Neural cell (in vitro differentiated cells): ENCODE measurements around the gene CENPP. TPM values are rescaled to one million over a fixed set of nuclear protein-coding genes. Genes with fewer than 3 reads are reported as not detected.

Experiments used
- H2AFZ ChIP-seq: fragments of 200-600, 300-800 bp; sonication (generic), shearing (Covaris generic); 2 replicates; pipeline ENCODE4 v1.6.0; 2014; ENCODE audit warnings: low read depth, mild to moderate bottlenecking, antibody characterized with exemption, low read length, moderate library complexity
- H3F3A ChIP-seq: fragments of 200-600 bp; shearing (Covaris generic); 2 replicates; pipeline ENCODE4 v1.6.1; 2016; ENCODE audit warnings: mild to moderate bottlenecking, moderate library complexity, mixed read lengths, antibody characterized with exemption, low read length; ENCODE audit not compliant: insufficient read depth, poor library complexity, severe bottlenecking
- H3K27ac ChIP-seq: fragments of 200-600, 300-800 bp; sonication (generic), shearing (Covaris generic); 2 replicates; pipeline ENCODE4 v1.5.1; 2014; ENCODE audit warnings: mild to moderate bottlenecking, low read length, moderate library complexity
- H3K27me3 ChIP-seq: fragments of 300-800, 200-600 bp; sonication (generic), shearing (Covaris generic); 2 replicates; pipeline ENCODE4 v1.6.0; 2014; ENCODE audit warnings: mild to moderate bottlenecking, low read depth, low read length, moderate library complexity; ENCODE audit not compliant: insufficient read depth
- H3K36me3 ChIP-seq: fragments of 300-800, 200-600 bp; sonication (generic), shearing (Covaris generic); 2 replicates; pipeline ENCODE4 v1.5.1; 2014; ENCODE audit warnings: mild to moderate bottlenecking, antibody characterized with exemption, low read length, moderate library complexity; ENCODE audit not compliant: insufficient read depth
- H3K4me2 ChIP-seq: fragments of 300-800, 200-600 bp; sonication (generic), shearing (Covaris generic); 2 replicates; pipeline ENCODE4 v1.6.0; 2014; ENCODE audit warnings: mild to moderate bottlenecking, low read length
- H3K4me3 ChIP-seq: fragments of 300-800, 200-600 bp; sonication (generic), shearing (Covaris generic); 2 replicates; pipeline ENCODE4 v1.5.1; 2014; ENCODE audit warnings: mild to moderate bottlenecking, low read length, moderate library complexity
- H3K79me2 ChIP-seq: fragments of 200-600 bp; shearing (Covaris generic); replicated peaks from 2 replicates; pipeline ENCODE4 v1.6.0; 2014; ENCODE audit warnings: mild to moderate bottlenecking, low read length, moderate library complexity; ENCODE audit not compliant: insufficient read depth
- H3K9ac ChIP-seq: fragments of 300-800, 200-600 bp; sonication (generic), shearing (Covaris generic); 2 replicates; pipeline ENCODE4 v1.6.1; 2016; ENCODE audit warnings: mild to moderate bottlenecking, low read length, mixed read lengths
- H3K9me2 ChIP-seq: fragments of 200-600 bp; shearing (Covaris generic); 2 replicates; pipeline ENCODE4 v1.6.1; 2016; ENCODE audit warnings: mild to moderate bottlenecking, low read length, mixed read lengths; ENCODE audit not compliant: insufficient read depth
- H3K9me3 ChIP-seq: fragments of 200-600, 300-800 bp; sonication (generic), shearing (Covaris generic); 2 replicates; pipeline ENCODE4 v1.6.1; 2016; ENCODE audit warnings: mild to moderate bottlenecking, mixed run types, low read length, moderate library complexity, mixed read lengths
- H4K20me1 ChIP-seq: fragments of 200-600 bp; shearing (Covaris generic); 2 replicates; pipeline ENCODE4 v1.6.1; 2016; ENCODE audit warnings: mild to moderate bottlenecking, mixed run types; ENCODE audit not compliant: insufficient read depth
- CTCF ChIP-seq: fragments of 450-650 bp; IDR thresholded peaks from 2 replicates; pipeline ENCODE4 v1.5.1; 2014; ENCODE audit warnings: antibody characterized with exemption, mild to moderate bottlenecking, moderate library complexity; ENCODE audit not compliant: poor library complexity, severe bottlenecking
- EP300 ChIP-seq: fragments of 450-650 bp; conservative IDR thresholded peaks from 2 replicates; pipeline ENCODE4 v1.6.1; 2014; ENCODE audit warnings: antibody characterized with exemption, mild to moderate bottlenecking, moderate library complexity; ENCODE audit not compliant: poor library complexity, severe bottlenecking
- EZH2 ChIP-seq: fragments of 200-600, 300-800 bp; shearing (Covaris generic), sonication (generic); IDR thresholded peaks from 2 replicates; pipeline ENCODE4 v1.6.1; 2014; ENCODE audit warnings: antibody characterized with exemption, low read length, borderline replicate concordance, mild to moderate bottlenecking; ENCODE audit not compliant: insufficient read depth, poor library complexity, severe bottlenecking
- MXI1 ChIP-seq: fragments of 450-650 bp; conservative IDR thresholded peaks from 2 replicates; pipeline ENCODE4 v1.6.1; 2014; ENCODE audit warnings: antibody characterized with exemption, mild to moderate bottlenecking; ENCODE audit not compliant: poor library complexity, severe bottlenecking
- POLR2AphosphoS5 ChIP-seq: IDR thresholded peaks from 2 replicates; pipeline ENCODE4 v1.6.1; 2012
- RAD21 ChIP-seq: fragments of 450-650 bp; conservative IDR thresholded peaks from 2 replicates; pipeline ENCODE4 v1.6.1; 2014; ENCODE audit warnings: antibody characterized with exemption, mild to moderate bottlenecking, moderate library complexity
- REST ChIP-seq: IDR thresholded peaks from 2 replicates; pipeline ENCODE4 v1.6.1; 2012; ENCODE audit warnings: borderline replicate concordance
- SMC3 ChIP-seq: fragments of 450-650 bp; conservative IDR thresholded peaks from 2 replicates; pipeline ENCODE4 v1.6.1; 2014; ENCODE audit warnings: antibody characterized with exemption, mild to moderate bottlenecking, moderate library complexity; ENCODE audit not compliant: poor library complexity
- TAF1 ChIP-seq: IDR thresholded peaks from 2 replicates; pipeline ENCODE4 v1.6.1; 2012; ENCODE audit warnings: low read depth
- polyA plus RNA-seq: library from polyadenylated mRNA; depleted of rRNA; stranded (reverse); fragments of >200 nt; gene quantifications from 2 replicates; pipeline ENCODE4 v1.2.3, GENCODE V29; 2014

CENPP gene
- polyA plus RNA-seq, 1 donor from 2014 or later: 5.0 TPM

GRCh38 chr9:92483627-92484545, 158.1 kb downstream of the CENPP start:
- no peaks in the 10 kb centered on the region for H4K20me1 ChIP-seq
- no peaks in the 10 kb centered on the region for H3K79me2 ChIP-seq
- no peaks in the 10 kb centered on the region for H3K27me3 ChIP-seq
- H3K36me3 ChIP-seq: no peaks in the 10 kb centered on the region
- no peak overlapping the region for H3K4me3 ChIP-seq
- TF ChIP-seq SMC3 (no peak), EZH2 (no peak), MXI1 (no peak), REST (no peak), EP300 (no peak), CTCF (no peak), RAD21 (no peak), POLR2AphosphoS5 (no peak), TAF1 (no peak)
- H3K4me2 ChIP-seq: no peak overlapping the region
- H3F3A ChIP-seq: no peaks in the 10 kb centered on the region
- H3K27ac ChIP-seq: no peak overlapping the region
- H3K9ac ChIP-seq: no peak overlapping the region
- H2AFZ ChIP-seq: no peak overlapping the region
- H3K9me3 ChIP-seq: no peaks in the 10 kb centered on the region
- H3K9me2 ChIP-seq: no peaks in the 10 kb centered on the region

GRCh38 chr9:92484563-92484962, 158.8 kb downstream of the CENPP start:
- no peak overlapping the region for H2AFZ ChIP-seq
- H3K9ac ChIP-seq: no peak overlapping the region
- no peaks in the 10 kb centered on the region for H4K20me1 ChIP-seq
- H3K4me3 ChIP-seq: no peak overlapping the region
- no peaks in the 10 kb centered on the region for H3K9me2 ChIP-seq
- no peak overlapping the region for H3K4me2 ChIP-seq
- H3K36me3 ChIP-seq: no peaks in the 10 kb centered on the region
- H3K27me3 ChIP-seq: no peaks in the 10 kb centered on the region
- TF ChIP-seq SMC3 (no peak), MXI1 (no peak), POLR2AphosphoS5 (no peak), RAD21 (no peak), REST (no peak), EP300 (no peak), EZH2 (no peak), CTCF (no peak), TAF1 (no peak)
- no peaks in the 10 kb centered on the region for H3K9me3 ChIP-seq
- no peaks in the 10 kb centered on the region for H3F3A ChIP-seq
- H3K79me2 ChIP-seq: no peaks in the 10 kb centered on the region
- H3K27ac ChIP-seq: no peak overlapping the region
